K562 (cell line): ENCODE results near the gene HOPX. TPM values are rescaled to one million over a fixed set of nuclear protein-coding genes. Genes with fewer than 3 reads are reported as not detected.

Source experiments
- ATAC-seq: fragments of 200-7000 bp; cut with Tn5 transposase; 3 replicates; pipeline ENCODE4 v1.9.1; 2020; ENCODE audit warnings: moderate library complexity
- BruUV-seq: library from RNA; stranded (reverse); fragments of 400-500 nt; replicated peaks from 2 replicates; lab custom pipeline; 2021; lab: Mats Ljungman, UMichigan
- CTCF ChIA-PET: fragments of 300-600 bp; formaldehyde crosslinking; extraction: SDS; loops from one replicate; lab custom pipeline; 2021; ENCODE audit warnings: low intra/inter-chr PET ratio; lab: Yijun Ruan, JAX
- POLR2A ChIA-PET: fragments of 300-600, 350-650 bp; sonication (Branson Sonifier 250); formaldehyde crosslinking; extraction: SDS; loops from one replicate; lab custom pipeline; 2021; ENCODE audit warnings: antibody characterized with exemption, inconsistent platforms; lab: Yijun Ruan, JAX
- DNase-seq, 4 experiments: peaks; one replicate each; pipeline versions ENCODE4 v3.0.0 to v3.0.0-alpha.2; 2011 to 2018; ENCODE audit warnings: low spot score in 3 of 4, mixed read lengths in 3 of 4; ENCODE audit errors: extremely low read depth in 1 of 4
- FAIRE-seq: peaks from 2 replicates; lab custom pipeline; 2011; peaks lifted over from hg19 to GRCh38; lab: Jason Lieb, UNC
- H2AFZ ChIP-seq: 2 replicates; pipeline ENCODE4 v1.6.0; 2011; ENCODE audit warnings: low read depth, low read length, control low read depth, inconsistent platforms
- H3K27ac ChIP-seq: fragments of 200-600 bp; 3 replicates; pipeline ENCODE4 v1.8.0; 2011; ENCODE audit warnings: low read depth, mild to moderate bottlenecking, control low read depth, inconsistent platforms, low read length, moderate library complexity, mixed read lengths; ENCODE audit errors: extremely low read depth
- H3K27me3 ChIP-seq, 2 experiments: fragments of 300-600 bp in 1 of 2; 2 replicates in 1 of 2; 3 replicates in 1 of 2; pipeline versions ENCODE4 v1.6.0 to v1.8.0; 2011; ENCODE audit warnings: inconsistent platforms in 2 of 2, low read length in 2 of 2, mild to moderate bottlenecking in 1 of 2, mixed read lengths in 1 of 2, moderate library complexity in 1 of 2; ENCODE audit not compliant: control insufficient read depth in 2 of 2, insufficient read depth in 2 of 2
- H3K36me3 ChIP-seq: fragments of 300-600 bp; 3 replicates; pipeline ENCODE4 v1.8.0; 2011; ENCODE audit warnings: mild to moderate bottlenecking, low read length, inconsistent platforms; ENCODE audit not compliant: control insufficient read depth, insufficient read depth
- H3K4me1 ChIP-seq, 2 experiments: fragments of 200-600 bp in 1 of 2; replicated peaks in 1 of 2; 2 replicates in 1 of 2; 3 replicates in 1 of 2; pipeline versions ENCODE4 v1.5.1 to v1.8.0; 2011; ENCODE audit warnings: inconsistent platforms in 2 of 2, low read length in 2 of 2, mild to moderate bottlenecking in 1 of 2, mixed read lengths in 1 of 2, moderate library complexity in 1 of 2; ENCODE audit not compliant: control insufficient read depth in 2 of 2, insufficient read depth in 2 of 2
- H3K4me2 ChIP-seq: 2 replicates; pipeline ENCODE4 v1.6.1; 2011; ENCODE audit warnings: low read length, control low read depth, inconsistent platforms, mixed read lengths; ENCODE audit not compliant: insufficient read depth
- H3K4me3 ChIP-seq: fragments of 200-600 bp; sonication (generic), shearing (Covaris generic); 2 replicates; pipeline ENCODE4 v1.5.1; 2016; ENCODE audit warnings: control low read depth, inconsistent platforms
- H3K79me2 ChIP-seq: fragments of 200-600 bp; 3 replicates; pipeline ENCODE4 v1.8.0; 2011; ENCODE audit warnings: low read length, inconsistent platforms; ENCODE audit not compliant: control insufficient read depth, insufficient read depth
- H3K9ac ChIP-seq, 2 experiments: 2 replicates each; pipeline versions ENCODE4 v1.6.0 to v1.6.1; 2011; ENCODE audit warnings: low read depth in 2 of 2, low read length in 2 of 2, control low read depth in 1 of 2, inconsistent platforms in 1 of 2, mild to moderate bottlenecking in 1 of 2, mixed read lengths in 1 of 2; ENCODE audit not compliant: insufficient read depth in 1 of 2
- H3K9me1 ChIP-seq: one replicate; pipeline ENCODE4 v1.6.0; 2011; ENCODE audit warnings: inconsistent platforms, mild to moderate bottlenecking, low read length, moderate library complexity; ENCODE audit not compliant: control insufficient read depth, insufficient read depth
- H3K9me3 ChIP-seq: replicated peaks from 2 replicates; pipeline ENCODE4 v1.5.1; 2011; ENCODE audit warnings: low read depth, low read length, inconsistent platforms; ENCODE audit not compliant: control insufficient read depth, insufficient read depth
- H4K20me1 ChIP-seq: replicated peaks from 2 replicates; pipeline ENCODE4 v1.6.1; 2011; ENCODE audit warnings: low read length, inconsistent platforms, mixed read lengths; ENCODE audit not compliant: control insufficient read depth, insufficient read depth
- CBX1 ChIP-seq: sonication (generic); IDR thresholded peaks from 2 replicates; pipeline ENCODE4 v1.6.1; 2016; ENCODE audit warnings: antibody characterized with exemption, low read depth, mild to moderate bottlenecking
- DACH1 ChIP-seq: fragments of 450-650 bp; IDR thresholded peaks from 2 replicates; pipeline ENCODE4 v1.6.1; 2018; ENCODE audit not compliant: partially characterized antibody
- FOXJ3 ChIP-seq: sonication (generic); formaldehyde crosslinking; IDR thresholded peaks from 2 replicates; pipeline ENCODE4 v1.4.0; 2020; ENCODE audit warnings: mild to moderate bottlenecking, missing genetic modification reagents
- HNRNPLL ChIP-seq: fragments of 200-400 bp; formaldehyde crosslinking; IDR thresholded peaks from 2 replicates; pipeline ENCODE4 v1.6.1; 2017; ENCODE audit warnings: low read length, low read depth, mild to moderate bottlenecking; ENCODE audit not compliant: poor library complexity, severe bottlenecking
- KAT2B ChIP-seq: IDR thresholded peaks from one replicate; pipeline ENCODE4 v1.6.1; 2012; ENCODE audit warnings: low read depth, mild to moderate bottlenecking, control low read depth, inconsistent platforms, low read length, moderate library complexity
- KLF1 ChIP-seq: fragments of 450-650 bp; IDR thresholded peaks from 2 replicates; pipeline ENCODE4 v1.6.1; 2016; ENCODE audit warnings: missing genetic modification characterization, missing compliant biosample characterization
- MIER1 ChIP-seq: fragments of 450-650 bp; IDR thresholded peaks from 2 replicates; pipeline ENCODE4 v1.6.1; 2016; ENCODE audit warnings: antibody characterized with exemption, mild to moderate bottlenecking, low read depth
- MTA2 ChIP-seq: fragments of 450-650 bp; IDR thresholded peaks from 2 replicates; pipeline ENCODE4 v1.6.1; 2016; ENCODE audit warnings: low read depth
- NFRKB ChIP-seq: fragments of 450-650 bp; IDR thresholded peaks from 2 replicates; pipeline ENCODE4 v1.6.1; 2016; ENCODE audit warnings: low read depth
- ZNF3 ChIP-seq: fragments of 250-450 bp; sonication (Bioruptor Pico); IDR thresholded peaks from 2 replicates; pipeline ENCODE4 v1.5.0; 2021; ENCODE audit warnings: mild to moderate bottlenecking, moderate library complexity
- ZNF696 ChIP-seq: fragments of 250-450 bp; sonication (Bioruptor Pico); conservative IDR thresholded peaks from 2 replicates; pipeline ENCODE4 v1.4.0; 2020; ENCODE audit warnings: mild to moderate bottlenecking, moderate library complexity
- ZNF830 ChIP-seq: fragments of 250-450 bp; sonication (Bioruptor Pico); IDR thresholded peaks from 2 replicates; pipeline ENCODE4 v1.5.0; 2021; ENCODE audit warnings: mild to moderate bottlenecking
- ZZZ3 ChIP-seq: fragments of 450-650 bp; IDR thresholded peaks from 2 replicates; pipeline ENCODE4 v1.6.1; 2016; ENCODE audit warnings: antibody characterized with exemption, mild to moderate bottlenecking, moderate library complexity
- WGBS: fragments of 100-300 bp; shearing (Covaris generic); methylation state at CpG from one replicate; pipeline ENCODE4 v1.1.6; 2016; ENCODE audit warnings: low coverage, mixed read lengths; ENCODE audit not compliant: insufficient coverage; ENCODE audit errors: missing lambda C conversion rate; 5-methylcytosine and 5-hydroxymethylcytosine counted together
- in situ Hi-C: fragments of 300-500 bp; cut with MboI; formaldehyde crosslinking; loops from 4 replicates; pipeline ENCODE4 v1.15.0; 2018; ENCODE audit warnings: inconsistent platforms, mixed read lengths
- intact Hi-C: fragments of 100-400 bp; cut with micrococcal nuclease; formaldehyde crosslinking; loops from 2 replicates; pipeline ENCODE4 v1.14.2; 2022
- polyA plus RNA-seq, 8 experiments: library from polyadenylated mRNA; depleted of rRNA in 4 of 8; stranded (reverse) in 5 of 8; unstranded in 3 of 8; fragments of >200 nt; fragmentation: Nextera tagmentation in 2 of 8; fragmentation: Illumina TruSeq in 1 of 8; extraction: Ambion mirVana in 2 of 8; extraction: Trizol in 1 of 8; gene quantifications; 2 replicates each; pipeline versions ENCODE4 v1.2.1 to v1.2.3, GENCODE V29; 2011 to 2014; ENCODE audit warnings: inconsistent platforms in 1 of 8, missing spikeins in 1 of 8
- total RNA-seq, 7 experiments: library from RNA; depleted of rRNA in 6 of 7; stranded (reverse); fragments of >200 nt in 6 of 7; fragmentation: Illumina TruSeq in 2 of 7; extraction: Trizol in 2 of 7; gene quantifications; 2 replicates each; pipeline versions ENCODE4 v1.2.1 to v1.2.3, GENCODE V29; 2011 to 2021; ENCODE audit warnings: low replicate concordance in 1 of 7
- TF ChIP-seq, protein P1 (sequence below): fragments of 250-450 bp; sonication (Bioruptor Pico); IDR thresholded peaks from 2 replicates; pipeline ENCODE4 v1.8.0; 2021; ENCODE audit warnings: borderline replicate concordance, mild to moderate bottlenecking, moderate library complexity; ENCODE audit not compliant: poor library complexity, severe bottlenecking
- TF ChIP-seq, protein P2 (sequence below): sonication (generic); formaldehyde crosslinking; IDR thresholded peaks from 2 replicates; pipeline ENCODE4 v1.8.0; 2022; ENCODE audit warnings: mild to moderate bottlenecking, missing genetic modification reagents
- TF ChIP-seq, protein P3 (sequence below): fragments of 450-650 bp; IDR thresholded peaks from 2 replicates; pipeline ENCODE4 v1.6.1; 2016; ENCODE audit warnings: low read depth, mild to moderate bottlenecking, moderate library complexity
- TF ChIP-seq, protein P4 (sequence below), 2 experiments: fragments of 450-650 bp; IDR thresholded peaks; 2 replicates each; pipeline ENCODE4 v1.6.1; 2016
- TF ChIP-seq, protein P5 (sequence below): fragments of 450-650 bp; IDR thresholded peaks from 2 replicates; pipeline ENCODE4 v1.6.1; 2018; ENCODE audit warnings: mild to moderate bottlenecking, low read depth; ENCODE audit not compliant: partially characterized antibody

Gene HOPX
- total and polyA plus RNA-seq, 9 of the 15 experiments (the other 6 are each of a cell fraction or from before 2014, with no cell fraction given): 0.24 TPM; not detected in 8

DNA sequence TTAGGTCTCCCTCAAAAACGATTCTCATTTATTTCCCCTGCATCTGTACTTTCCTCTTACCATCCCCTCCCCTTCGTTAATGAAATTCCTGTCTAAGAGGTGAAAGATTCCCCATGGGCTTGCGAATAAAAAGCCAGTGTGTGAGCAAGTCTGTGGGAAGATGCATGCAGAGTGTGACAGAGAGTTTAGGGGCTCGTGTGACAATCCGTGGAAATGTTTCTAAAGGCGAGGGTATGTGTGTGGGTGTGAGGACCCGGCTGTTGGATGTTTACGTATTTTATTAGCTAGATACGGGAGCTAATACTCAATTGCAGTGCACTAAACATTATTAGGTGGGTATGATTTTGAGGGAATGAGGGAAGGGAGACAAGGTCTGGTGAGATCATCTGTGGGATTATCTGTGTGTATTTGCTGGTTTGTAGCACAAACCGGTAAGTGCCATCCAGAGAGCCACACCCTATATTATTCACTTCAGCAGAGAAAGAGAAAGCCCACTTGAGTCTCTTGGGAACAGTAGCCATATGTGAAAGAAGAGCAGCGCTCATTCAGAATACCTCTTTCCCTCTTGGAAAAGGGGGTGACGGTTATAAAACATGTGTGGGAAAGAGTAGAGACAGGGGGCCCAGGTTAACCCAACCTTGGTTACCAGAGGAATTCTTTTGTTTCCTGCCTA lies 893 bp upstream of the HOPX start:
- Histone ChIP-seq H3K9ac (no peak overlapping the region), H3K4me1 (no peaks in the 10 kb centered on the region), H3K27ac (no peak overlapping the region), H3K36me3 (no peaks in the 10 kb centered on the region), H3K9me3 (no peaks in the 10 kb centered on the region), H3K4me2 (no peak overlapping the region), H4K20me1 (no peaks in the 10 kb centered on the region; the same call in 1 of the 2 replicates), H2AFZ (no peak overlapping the region), H3K9me1 (no peaks in the 10 kb centered on the region), H3K4me3 (no peak overlapping the region), H3K79me2 (no peaks in the 10 kb centered on the region), H3K27me3 (peaks cover 4 to 6% of the 10 kb centered on the region in 2 experiments; a peak in 4 of 5 replicates)
- intact Hi-C loops (no loop called here), in situ Hi-C loops (no loop called here)
- WGBS: under 1% methylated on average over 11 of the region's 12 CpGs
- no peak for DNase-seq
- CTCF ChIA-PET: no interaction called here
- BruUV-seq: no TSS peak
- POLR2A ChIA-PET: no interaction called here
- no peak for FAIRE-seq
- no peak for ATAC-seq
- TF ChIP-seq KLF1: no peak
- TF ChIP-seq NFRKB: no peak
- TF ChIP-seq, protein P1, sequence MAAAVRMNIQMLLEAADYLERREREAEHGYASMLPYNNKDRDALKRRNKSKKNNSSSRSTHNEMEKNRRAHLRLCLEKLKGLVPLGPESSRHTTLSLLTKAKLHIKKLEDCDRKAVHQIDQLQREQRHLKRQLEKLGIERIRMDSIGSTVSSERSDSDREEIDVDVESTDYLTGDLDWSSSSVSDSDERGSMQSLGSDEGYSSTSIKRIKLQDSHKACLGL (CRISPR knock-in tag): no peak
- TF ChIP-seq DACH1: no peak
- TF ChIP-seq, protein P2, sequence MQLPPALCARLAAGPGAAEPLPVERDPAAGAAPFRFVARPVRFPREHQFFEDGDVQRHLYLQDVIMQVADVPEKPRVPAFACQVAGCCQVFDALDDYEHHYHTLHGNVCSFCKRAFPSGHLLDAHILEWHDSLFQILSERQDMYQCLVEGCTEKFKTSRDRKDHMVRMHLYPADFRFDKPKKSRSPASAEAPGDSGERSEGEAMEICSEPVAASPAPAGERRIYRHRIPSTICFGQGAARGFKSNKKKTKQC (CRISPR knock-in tag): no peak
- TF ChIP-seq MTA2: no peak
- no peak for TF ChIP-seq KAT2B
- no peak for TF ChIP-seq ZNF696
- no peak for TF ChIP-seq HNRNPLL
- no peak for TF ChIP-seq FOXJ3
- TF ChIP-seq, protein P3, sequence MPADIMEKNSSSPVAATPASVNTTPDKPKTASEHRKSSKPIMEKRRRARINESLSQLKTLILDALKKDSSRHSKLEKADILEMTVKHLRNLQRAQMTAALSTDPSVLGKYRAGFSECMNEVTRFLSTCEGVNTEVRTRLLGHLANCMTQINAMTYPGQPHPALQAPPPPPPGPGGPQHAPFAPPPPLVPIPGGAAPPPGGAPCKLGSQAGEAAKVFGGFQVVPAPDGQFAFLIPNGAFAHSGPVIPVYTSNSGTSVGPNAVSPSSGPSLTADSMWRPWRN: no peak
- no peak for TF ChIP-seq ZNF830 (CRISPR knock-in tag)
- TF ChIP-seq MIER1: no peak
- TF ChIP-seq, protein P4, sequence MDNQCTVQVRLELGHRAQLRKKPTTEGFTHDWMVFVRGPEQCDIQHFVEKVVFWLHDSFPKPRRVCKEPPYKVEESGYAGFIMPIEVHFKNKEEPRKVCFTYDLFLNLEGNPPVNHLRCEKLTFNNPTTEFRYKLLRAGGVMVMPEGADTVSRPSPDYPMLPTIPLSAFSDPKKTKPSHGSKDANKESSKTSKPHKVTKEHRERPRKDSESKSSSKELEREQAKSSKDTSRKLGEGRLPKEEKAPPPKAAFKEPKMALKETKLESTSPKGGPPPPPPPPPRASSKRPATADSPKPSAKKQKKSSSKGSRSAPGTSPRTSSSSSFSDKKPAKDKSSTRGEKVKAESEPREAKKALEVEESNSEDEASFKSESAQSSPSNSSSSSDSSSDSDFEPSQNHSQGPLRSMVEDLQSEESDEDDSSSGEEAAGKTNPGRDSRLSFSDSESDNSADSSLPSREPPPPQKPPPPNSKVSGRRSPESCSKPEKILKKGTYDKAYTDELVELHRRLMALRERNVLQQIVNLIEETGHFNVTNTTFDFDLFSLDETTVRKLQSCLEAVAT (IDR thresholded peaks at IDR 0.05): no peak
- TF ChIP-seq ZZZ3: no peak
- TF ChIP-seq CBX1: no peak
- TF ChIP-seq ZNF3 (CRISPR knock-in tag): no peak
- TF ChIP-seq, protein P5, sequence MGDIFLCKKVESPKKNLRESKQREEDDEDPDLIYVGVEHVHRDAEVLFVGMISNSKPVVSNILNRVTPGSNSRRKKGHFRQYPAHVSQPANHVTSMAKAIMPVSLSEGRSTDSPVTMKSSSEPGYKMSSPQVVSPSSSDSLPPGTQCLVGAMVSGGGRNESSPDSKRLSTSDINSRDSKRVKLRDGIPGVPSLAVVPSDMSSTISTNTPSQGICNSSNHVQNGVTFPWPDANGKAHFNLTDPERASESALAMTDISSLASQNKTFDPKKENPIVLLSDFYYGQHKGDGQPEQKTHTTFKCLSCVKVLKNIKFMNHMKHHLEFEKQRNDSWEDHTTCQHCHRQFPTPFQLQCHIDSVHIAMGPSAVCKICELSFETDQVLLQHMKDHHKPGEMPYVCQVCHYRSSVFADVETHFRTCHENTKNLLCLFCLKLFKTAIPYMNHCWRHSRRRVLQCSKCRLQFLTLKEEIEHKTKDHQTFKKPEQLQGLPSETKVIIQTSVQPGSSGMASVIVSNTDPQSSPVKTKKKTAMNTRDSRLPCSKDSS: no peak
